ENCODE data around the gene PSMC4.
"Not testable (repeated sequence)": the region's sequence is repeated elsewhere in the genome, so short reads cannot be mapped to it uniquely, and the experiment has no call there.

The PSMC4 gene

GRCh38 chr19:39943586-39943985 lies 27.4 kb upstream of the PSMC4 start:
- DNase-seq (ENCODE audit: low read depth in 3 of 3, low spot score in 1 of 3), result no peak

DNA sequence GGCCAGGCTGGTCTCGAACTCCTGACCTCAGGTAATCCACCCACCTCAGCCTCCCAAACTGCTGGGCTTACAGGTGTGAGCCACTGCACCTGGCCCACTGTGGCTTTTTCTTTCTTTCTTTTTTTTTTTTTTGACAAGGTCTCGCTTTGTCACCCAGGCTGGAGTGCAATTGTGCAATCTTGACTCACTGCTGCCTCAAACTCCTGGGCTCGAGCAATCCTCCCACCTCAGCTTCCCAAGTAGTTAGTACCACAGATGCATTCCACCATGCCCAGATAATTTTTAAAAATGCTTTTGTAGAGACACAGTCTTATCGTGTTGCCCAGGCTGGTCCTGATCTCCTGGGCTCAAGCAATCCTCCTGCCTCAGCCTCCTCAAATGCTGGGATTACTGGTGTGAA lies 24.4 kb upstream of the PSMC4 start:
- DNase-seq (ENCODE audit: low read depth in 3 of 3, low spot score in 1 of 3), result no peak

GRCh38 chr19:39949026-39949747 lies 21.8 kb upstream of the PSMC4 start:
- no peak for DNase-seq (ENCODE audit: low read depth in 3 of 3, low spot score in 1 of 3)

DNA sequence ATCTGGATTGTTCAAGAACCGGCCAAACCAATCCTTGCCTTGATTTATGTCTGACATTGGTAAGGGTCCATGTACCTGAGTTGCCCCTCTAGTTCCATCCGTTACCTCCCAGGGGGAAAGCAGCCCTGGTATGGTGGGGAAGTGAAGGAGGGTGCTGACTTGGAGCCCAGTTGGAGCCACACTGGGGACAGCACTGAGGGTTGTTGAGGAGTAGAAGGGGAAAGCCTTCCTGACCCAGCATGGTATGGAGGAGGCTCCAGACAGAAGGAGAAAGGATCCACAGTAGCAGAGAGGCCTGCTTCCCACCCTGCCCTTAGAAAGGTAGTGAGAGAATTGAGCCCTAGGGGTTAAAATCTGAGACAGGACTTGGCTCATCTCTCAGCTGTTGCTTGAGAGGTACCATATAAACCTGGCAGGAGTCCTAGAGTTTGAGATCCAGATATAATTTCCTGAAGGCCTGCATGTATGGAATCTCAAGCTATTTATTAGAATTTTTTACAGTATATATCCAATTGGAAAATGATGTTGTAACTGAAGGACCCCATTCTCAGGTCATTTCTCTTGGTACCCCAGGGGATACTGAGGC lies 19.8 kb upstream of the PSMC4 start:
- no peak for DNase-seq (ENCODE audit: low read depth in 3 of 3, low spot score in 1 of 3)

GRCh38 chr19:39951686-39952085 lies 19.3 kb upstream of the PSMC4 start:
- no peak for DNase-seq (ENCODE audit: low read depth in 3 of 3, low spot score in 1 of 3)

GRCh38 chr19:39953915-39954314 lies 17.1 kb upstream of the PSMC4 start:
- no peak for DNase-seq (ENCODE audit: low read depth in 3 of 3, low spot score in 1 of 3)

- DNase-seq (ENCODE audit: low read depth in 3 of 3, low spot score in 1 of 3), result not testable (repeated sequence)
Measured at GRCh38 chr19:39957886-39958285, 13.1 kb upstream of the PSMC4 start.

- DNase-seq (ENCODE audit: low read depth in 3 of 3, low spot score in 1 of 3), result not testable (repeated sequence)
Measured at GRCh38 chr19:39958942-39959341, 12.0 kb upstream of the PSMC4 start.

- not testable (repeated sequence) for DNase-seq (ENCODE audit: low read depth in 3 of 3, low spot score in 1 of 3)
Measured at GRCh38 chr19:39959407-39959806, 11.6 kb upstream of the PSMC4 start.

DNA sequence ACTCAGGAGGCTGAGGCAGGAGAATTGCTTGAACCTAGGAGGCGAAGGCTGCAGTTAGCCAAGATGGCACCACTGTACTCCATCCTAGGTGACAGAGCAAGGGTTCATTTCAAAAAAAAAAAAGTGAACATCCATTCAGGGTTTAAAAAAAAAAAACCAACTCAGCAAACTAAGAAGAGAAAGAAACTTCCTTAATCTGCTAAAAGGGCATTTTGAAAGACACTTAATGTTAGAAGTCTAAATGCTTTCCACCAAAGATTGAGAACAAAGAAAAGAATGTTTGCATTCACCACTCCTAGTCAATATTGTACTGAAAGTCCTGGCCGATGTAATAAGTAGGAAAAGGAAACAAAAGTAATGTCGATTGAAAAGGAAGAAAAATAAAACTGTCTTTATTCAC lies 7.1 kb upstream of the PSMC4 start:
- DNase-seq (ENCODE audit: low read depth in 3 of 3, low spot score in 1 of 3), result no peak

- DNase-seq (ENCODE audit: low read depth in 3 of 3, low spot score in 1 of 3), result no peak
Measured at GRCh38 chr19:39966617-39967016, 4.3 kb upstream of the PSMC4 start.

GRCh38 chr19:39967561-39967960 lies 3.4 kb upstream of the PSMC4 start:
- DNase-seq (ENCODE audit: low read depth in 3 of 3, low spot score in 1 of 3), result no peak

GRCh38 chr19:39968789-39969188 lies 2.2 kb upstream of the PSMC4 start:
- DNase-seq (ENCODE audit: low read depth in 3 of 3, low spot score in 1 of 3), result no peak

DNA sequence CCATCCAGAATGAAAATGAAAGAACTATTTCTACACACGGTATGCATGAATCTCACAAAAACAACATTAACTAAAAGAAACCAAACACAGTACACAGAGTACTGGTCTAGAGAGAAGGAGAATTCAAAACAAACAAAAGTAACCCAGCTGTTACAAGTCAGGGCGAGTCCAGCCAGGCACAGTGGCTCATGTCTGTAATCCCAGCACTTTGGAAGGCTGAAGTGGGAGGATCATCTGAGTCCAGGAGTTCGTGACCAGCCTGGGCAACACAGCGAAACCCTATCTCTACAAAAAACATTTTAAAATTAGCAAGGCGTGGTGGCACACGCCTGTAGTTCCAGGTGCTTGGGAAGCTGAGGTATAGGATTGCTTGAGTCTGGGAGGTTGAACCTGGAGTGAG lies 1.7 kb upstream of the PSMC4 start:
- DNase-seq (ENCODE audit: low read depth in 3 of 3, low spot score in 1 of 3), result no peak

DNA sequence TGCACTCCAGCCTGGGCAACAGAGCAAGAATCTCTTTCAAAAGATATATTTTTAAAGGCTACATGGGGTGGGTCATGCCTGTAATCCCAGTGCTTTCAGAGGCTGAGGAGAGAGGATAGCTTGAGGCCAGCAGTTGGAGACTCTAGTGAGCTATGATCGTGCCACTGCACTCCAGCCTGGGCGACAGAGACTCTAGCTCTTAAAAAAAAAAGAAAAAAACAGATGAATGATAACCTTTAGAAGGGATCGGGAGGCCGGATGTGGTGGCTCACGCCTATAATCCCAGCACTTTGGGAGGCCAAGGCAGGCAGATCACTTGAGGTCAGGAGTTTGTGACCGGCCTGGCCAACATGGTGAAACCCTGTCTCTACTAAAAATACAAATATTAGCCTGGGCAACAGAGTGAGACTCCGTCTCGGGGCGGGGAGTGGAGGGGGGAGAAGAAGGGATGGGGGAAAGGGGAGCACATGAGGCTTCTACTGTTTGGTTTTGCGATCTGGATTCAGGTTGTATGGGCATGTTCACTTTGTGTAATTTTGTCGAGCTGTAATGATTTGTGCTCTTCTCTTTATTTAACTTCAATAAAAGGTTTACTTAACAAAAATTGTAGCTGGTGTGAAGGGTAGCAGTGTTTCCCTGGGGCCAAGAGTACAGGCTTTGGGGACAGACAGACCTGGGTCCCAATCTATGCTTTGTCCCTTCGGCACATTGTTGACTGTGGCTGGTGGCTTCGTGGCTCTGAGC lies 1.1 kb upstream of the PSMC4 start:
- no peak for DNase-seq (ENCODE audit: low read depth in 3 of 3, low spot score in 1 of 3)

GRCh38 chr19:39970425-39970674 lies 615 bp upstream of the PSMC4 start:
- DNase-seq (ENCODE audit: low read depth in 3 of 3, low spot score in 1 of 3), result no peak

- no peak for DNase-seq (ENCODE audit: low read depth in 3 of 3, low spot score in 1 of 3)
Measured at GRCh38 chr19:39971380-39972035, 543 bp downstream of the PSMC4 start.

DNA sequence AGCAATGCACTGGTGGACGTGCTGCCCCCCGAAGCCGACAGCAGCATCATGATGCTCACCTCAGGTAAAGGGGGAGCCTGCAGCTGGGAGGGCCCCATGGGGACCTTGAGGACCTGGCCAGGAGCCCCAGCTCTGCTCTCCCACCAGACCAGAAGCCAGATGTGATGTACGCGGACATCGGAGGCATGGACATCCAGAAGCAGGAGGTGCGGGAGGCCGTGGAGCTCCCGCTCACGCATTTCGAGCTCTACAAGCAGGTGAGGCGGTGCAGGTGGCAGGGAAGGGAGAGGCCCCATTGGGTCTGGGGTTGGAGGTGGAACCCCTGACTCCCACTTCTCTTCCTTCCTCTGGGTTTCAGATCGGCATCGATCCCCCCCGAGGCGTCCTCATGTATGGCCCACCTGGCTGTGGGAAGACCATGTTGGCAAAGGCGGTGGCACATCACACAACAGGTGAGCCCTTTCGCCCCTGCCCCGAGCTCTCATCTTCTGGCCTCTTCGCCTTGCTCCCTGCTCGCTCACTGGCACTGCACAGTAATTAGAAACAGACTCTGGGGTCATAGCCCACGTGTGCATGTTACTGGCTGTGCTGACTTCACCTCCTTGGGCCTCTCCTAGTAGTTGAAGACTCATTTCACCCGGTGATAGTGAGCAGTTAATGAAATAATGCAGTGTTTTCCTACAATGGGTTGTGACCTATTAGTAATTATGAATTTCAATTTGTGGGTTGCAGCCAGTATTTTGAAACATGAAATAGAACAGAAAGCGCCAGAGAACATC lies 3.6 kb downstream of the PSMC4 start:
- DNase-seq (ENCODE audit: low read depth in 3 of 3, low spot score in 1 of 3), result no peak

DNA sequence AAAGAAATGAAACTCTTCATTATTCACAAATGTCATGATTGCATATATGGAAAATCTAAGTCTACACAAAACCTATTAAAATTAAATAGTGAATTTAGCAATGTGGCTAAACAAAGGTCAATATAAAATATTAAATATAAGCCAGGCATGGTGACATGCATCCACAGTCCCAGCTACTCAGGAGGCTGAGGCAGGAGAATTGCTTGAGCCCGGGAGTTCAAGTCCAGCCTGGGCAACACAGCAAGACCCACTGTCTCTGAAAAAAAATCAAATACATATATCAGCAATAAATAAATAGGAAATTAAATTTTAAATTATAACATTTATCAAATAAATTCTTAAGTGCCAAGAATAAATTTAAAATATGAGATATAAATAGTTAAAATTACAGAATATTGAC lies 11.9 kb downstream of the PSMC4 start:
- DNase-seq (ENCODE audit: low read depth in 3 of 3, low spot score in 1 of 3), result no peak

DNA sequence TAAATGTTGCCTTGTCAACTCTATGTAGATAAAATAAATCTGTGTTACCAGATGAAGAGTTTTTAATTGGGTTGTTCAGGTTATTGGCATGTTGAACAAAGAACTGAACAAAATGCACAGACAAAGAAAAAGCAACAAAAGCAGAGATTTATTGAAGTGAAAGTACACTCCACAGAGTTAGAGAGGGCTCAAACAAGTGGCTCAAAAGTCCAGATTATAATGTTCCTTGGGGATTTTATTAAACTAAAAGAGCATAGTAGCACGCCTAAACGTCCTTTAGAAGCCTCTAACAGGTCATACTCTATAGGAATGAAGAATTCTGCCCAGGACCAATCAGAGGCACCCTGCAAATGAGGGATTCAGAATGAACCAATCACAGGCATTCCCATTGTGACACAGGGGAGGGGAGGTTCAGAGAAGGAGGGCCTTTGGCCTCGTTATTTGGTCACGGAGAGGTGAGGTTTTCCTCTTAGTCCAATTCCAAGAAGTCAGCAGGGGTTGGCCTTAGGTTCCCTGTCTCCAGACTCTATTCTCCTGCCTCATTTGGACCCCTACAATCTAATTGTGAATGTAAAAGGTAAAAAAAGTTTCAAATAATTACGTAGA lies 12.8 kb downstream of the PSMC4 start:
- no peak for DNase-seq (ENCODE audit: low read depth in 3 of 3, low spot score in 1 of 3)

- DNase-seq (ENCODE audit: low read depth in 3 of 3, low spot score in 1 of 3), result no peak
Measured at GRCh38 chr19:39986643-39987042, 15.7 kb downstream of the PSMC4 start.

All from stimulated activated CD4-positive, alpha-beta T cell treated with anti-CD3 and anti-CD28 coated beads, TNF-alpha, amount 100 ng/mL, for 1 hour (primary cell).